Heart left ventricle (tissue), 16 donors: ENCODE data around the gene CAV2. TPM values are rescaled to one million over a fixed set of nuclear protein-coding genes. Genes with fewer than 3 reads are reported as not detected.

Source experiments
- ATAC-seq, 4 donors: fragments of 200-7000 bp; cut with Tn5 transposase; one replicate each; pipeline ENCODE4 v1.9.1; 2020 to 2022; ENCODE audit warnings: moderate library complexity in 4 of 4, mild to moderate bottlenecking in 3 of 4, moderate number of reproducible peaks in 1 of 4
- DNase-seq, 5 donors: peaks; one replicate each; pipeline ENCODE4 v3.0.0-alpha.2; 2020
- H3K27ac ChIP-seq, 12 donors: fragments of 200-600 bp; sonication (generic) in 4 of 12; one replicate each; pipeline versions ENCODE4 v1.5.0 to v1.8.0; 2016 to 2022; ENCODE audit warnings: mild to moderate bottlenecking in 2 of 12
- H3K27me3 ChIP-seq, 9 donors: fragments of 200-600 bp; sonication (generic) in 2 of 9; one replicate each; pipeline versions ENCODE4 v1.5.1 to v1.8.0; 2016 to 2022; ENCODE audit warnings: mild to moderate bottlenecking in 3 of 9
- H3K36me3 ChIP-seq, 9 donors: fragments of 200-600 bp; sonication (generic) in 2 of 9; one replicate each; pipeline versions ENCODE4 v1.5.0 to v1.8.0; 2018 to 2022; ENCODE audit warnings: mild to moderate bottlenecking in 2 of 9
- H3K4me1 ChIP-seq, 12 donors: fragments of 200-600 bp; sonication (generic) in 4 of 12; one replicate each; pipeline versions ENCODE4 v1.5.0 to v1.8.0; 2016 to 2022; ENCODE audit warnings: mild to moderate bottlenecking in 3 of 12
- H3K4me3 ChIP-seq, 12 donors: fragments of 200-600 bp; sonication (generic) in 4 of 12; one replicate each; pipeline versions ENCODE4 v1.5.0 to v1.8.0; 2017 to 2022; ENCODE audit warnings: mild to moderate bottlenecking in 9 of 12, moderate library complexity in 4 of 12
- H3K9me3 ChIP-seq, 12 donors: fragments of 200-600 bp; sonication (generic) in 4 of 12; one replicate each; pipeline versions ENCODE4 v1.5.0 to v1.8.0; 2016 to 2022; ENCODE audit warnings: mild to moderate bottlenecking in 1 of 12
- POLR2A ChIP-seq, 2 donors: fragments of 450-650 bp; IDR thresholded peaks; one replicate each; pipeline ENCODE4 v1.6.1; 2017; ENCODE audit warnings: antibody characterized with exemption in 2 of 2, mild to moderate bottlenecking in 2 of 2, moderate library complexity in 2 of 2
- WGBS, 4 donors: extraction: QIAGEN DNeasy Blood & Tissue Kit in 2 of 4; methylation state at CpG; one replicate each; pipeline versions ENCODE4 v1.1.5 to v1.1.7; 2013 to 2018; 5-methylcytosine and 5-hydroxymethylcytosine counted together
- intact Hi-C, 10 donors: fragments of 100-400 bp; cut with DNase I; formaldehyde crosslinking; loops; one replicate each; pipeline versions ENCODE4 v1.11.1 to v1.14.2; 2022
- polyA plus RNA-seq, 2 donors: library from polyadenylated mRNA; stranded (reverse); fragments of 200-250 nt; gene quantifications; one replicate each; pipeline ENCODE4 v1.2.3, GENCODE V29; 2013
- total RNA-seq, 9 donors: library from RNA; depleted of rRNA in 2 of 9; stranded (reverse); fragments of >200 nt in 2 of 9; fragmentation: NEBNext Ultra II Directional in 3 of 9; extraction: Animal tissue kit (Norgen Biotek cat#: 25700) in 3 of 9; gene quantifications; one replicate each; pipeline versions ENCODE4 v1.1.0 to v1.2.4, GENCODE V29; 2016 to 2023
- TF ChIP-seq, protein P1 (sequence below), 12 donors: fragments of 200-600 bp; sonication (generic) in 4 of 12; IDR thresholded peaks; one replicate each; pipeline versions ENCODE4 v1.5.0 to v1.8.0; 2018 to 2022; ENCODE audit warnings: antibody characterized with exemption in 12 of 12, mild to moderate bottlenecking in 5 of 12
- donor health status: ischemic (EF 13 %, LVEDD 7.1; RV severe dilation, severe dysfunction).
- donor health status: healthy with polysubstance abuse.
- donor health status: DM: no; HTN: yes; CAD: no.
- donor health status: DM: no; HTN: no; CAD: no.
- donor health status: ischemic (EF 25% LVEDD 6.9; RV normal size, moderate dysfunction).
- donor health status: ischemic (EF 25% LVEDD 5.7; RV mildly dilated, moderate dysfunction).
- donor health status: healthy.
- donor health status: DM: yes; HTN: yes; CAD: no.
- donor health status: ischemic (EF 35%, LVEDD 5.7; RV mildly dilated, moderate dysfunction).
- donor health status: nonischemic (EF 11% LVEDD 7.7; RV severe dilation, severe dysfunction).
- donor health status: DM: yes; HTN: yes; CAD: no.
- donor health status: PGD.
- donor health status: ischemic (EF 29% LVEDD 5.4; RV normal size, mild dysfunction).
- donor health status: nonischemic (EF 23%, LVEDD 6.1; RV moderate dilation, normal function).

The CAV2 gene
- total and polyA plus RNA-seq, 11 donors: 66.3 to 345 (median 236) TPM

DNA sequence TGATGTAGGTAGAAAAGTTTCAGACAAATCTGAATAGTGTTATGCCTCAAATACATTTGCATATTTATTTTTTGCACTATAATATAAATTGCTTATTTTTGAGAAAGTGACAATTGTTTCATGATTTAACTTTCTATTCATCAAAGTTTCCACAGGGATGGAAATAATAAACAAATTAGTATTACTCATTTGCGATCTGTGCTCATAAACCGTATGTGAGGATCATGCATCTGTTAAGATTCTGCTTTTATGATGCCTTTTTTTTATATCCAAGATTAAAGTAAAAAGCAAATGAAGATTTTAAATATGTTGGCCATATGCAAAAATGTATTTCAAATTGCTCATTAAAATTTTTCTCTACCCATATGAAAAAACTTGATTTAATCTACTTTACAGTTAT, 45.2 kb upstream of the CAV2 start:
- 98 to 99% (median 99%) methylated on average over 2 of the region's 2 CpGs for WGBS, 4 donors
- Histone ChIP-seq H3K27ac (no peak overlapping the region), H3K27me3 (no peaks in the 10 kb centered on the region), H3K4me3 (no peak overlapping the region), H3K4me1 (peaks cover 0 to 19% (median 8%) of the 10 kb centered on the region in 12 donors), H3K9me3 (no peaks in the 10 kb centered on the region), H3K36me3 (no peaks in the 10 kb centered on the region)
- DNase-seq: no peak
- intact Hi-C loops: loop anchor here in 2 of 10 donors (5.0 kb wide), 2 partner anchors 43 to 97 kb away; partner anchors contain the start of gene CAV2 (in 1 of the 2)
- no peak for ATAC-seq
- TF ChIP-seq POLR2A (IDR thresholded peaks at IDR 0.05): no peak

DNA sequence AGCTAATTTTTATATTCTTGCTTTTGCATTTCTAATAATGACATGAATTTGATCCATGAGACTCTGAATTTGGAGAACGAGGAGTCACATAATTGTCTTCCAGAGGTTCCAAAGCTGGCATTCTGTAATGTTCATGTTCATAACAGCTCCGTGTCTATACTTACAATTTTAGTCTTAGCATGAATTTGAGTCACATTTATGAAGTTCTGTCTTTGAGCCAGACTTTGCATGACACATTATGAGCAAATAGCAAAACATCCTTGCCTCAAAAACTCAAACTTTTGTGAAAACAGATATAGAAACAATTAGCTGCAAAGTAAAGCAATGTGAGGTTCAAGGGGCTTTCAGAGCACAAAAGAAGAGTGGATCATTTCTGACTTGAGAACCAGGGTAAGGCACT, 44.5 kb upstream of the CAV2 start:
- H3K27me3 ChIP-seq: no peaks in the 10 kb centered on the region
- intact Hi-C loops: no loop called here
- no peak for DNase-seq
- H3K4me3 ChIP-seq: no peak overlapping the region
- TF ChIP-seq, protein P1, sequence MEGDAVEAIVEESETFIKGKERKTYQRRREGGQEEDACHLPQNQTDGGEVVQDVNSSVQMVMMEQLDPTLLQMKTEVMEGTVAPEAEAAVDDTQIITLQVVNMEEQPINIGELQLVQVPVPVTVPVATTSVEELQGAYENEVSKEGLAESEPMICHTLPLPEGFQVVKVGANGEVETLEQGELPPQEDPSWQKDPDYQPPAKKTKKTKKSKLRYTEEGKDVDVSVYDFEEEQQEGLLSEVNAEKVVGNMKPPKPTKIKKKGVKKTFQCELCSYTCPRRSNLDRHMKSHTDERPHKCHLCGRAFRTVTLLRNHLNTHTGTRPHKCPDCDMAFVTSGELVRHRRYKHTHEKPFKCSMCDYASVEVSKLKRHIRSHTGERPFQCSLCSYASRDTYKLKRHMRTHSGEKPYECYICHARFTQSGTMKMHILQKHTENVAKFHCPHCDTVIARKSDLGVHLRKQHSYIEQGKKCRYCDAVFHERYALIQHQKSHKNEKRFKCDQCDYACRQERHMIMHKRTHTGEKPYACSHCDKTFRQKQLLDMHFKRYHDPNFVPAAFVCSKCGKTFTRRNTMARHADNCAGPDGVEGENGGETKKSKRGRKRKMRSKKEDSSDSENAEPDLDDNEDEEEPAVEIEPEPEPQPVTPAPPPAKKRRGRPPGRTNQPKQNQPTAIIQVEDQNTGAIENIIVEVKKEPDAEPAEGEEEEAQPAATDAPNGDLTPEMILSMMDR (IDR thresholded peaks at IDR 0.05): no peak
- no peak for TF ChIP-seq POLR2A (IDR thresholded peaks at IDR 0.05)
- no peak for ATAC-seq
- no peaks in the 10 kb centered on the region for H3K36me3 ChIP-seq
- H3K27ac ChIP-seq: no peak overlapping the region
- peaks cover 0 to 15% (median 4%) of the 10 kb centered on the region in 12 donors for H3K4me1 ChIP-seq
- WGBS, 4 donors: 80 to 90% (median 84%) methylated on average over 2 of the region's 2 CpGs
- H3K9me3 ChIP-seq: no peaks in the 10 kb centered on the region

DNA sequence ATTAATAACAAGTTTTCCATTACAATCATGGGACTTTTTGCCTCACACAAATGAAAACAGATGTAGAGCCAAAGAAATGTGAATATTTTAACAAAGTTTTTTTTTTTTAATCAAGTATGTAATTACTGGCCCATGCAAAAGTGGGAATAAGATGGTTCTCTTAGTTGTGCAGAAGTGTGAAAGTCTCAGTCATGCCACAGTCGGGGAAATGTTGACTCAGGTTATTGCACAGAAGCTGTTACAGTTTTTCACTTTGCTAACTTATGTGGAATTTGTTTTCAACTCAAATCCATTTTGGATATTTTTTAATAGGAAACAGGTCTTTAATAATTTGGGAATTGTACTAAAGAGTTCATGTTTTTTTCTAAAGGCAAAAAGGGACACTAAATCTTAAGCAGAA, 44.0 kb upstream of the CAV2 start:
- Histone ChIP-seq H3K36me3 (no peaks in the 10 kb centered on the region), H3K27ac (no peak overlapping the region), H3K9me3 (no peaks in the 10 kb centered on the region), H3K4me1 (peaks cover 0 to 11% (median 2%) of the 10 kb centered on the region in 12 donors), H3K4me3 (no peak overlapping the region), H3K27me3 (no peaks in the 10 kb centered on the region)
- intact Hi-C loops: no loop called here
- no peak for TF ChIP-seq POLR2A (IDR thresholded peaks at IDR 0.05)
- TF ChIP-seq, protein P1 (IDR thresholded peaks at IDR 0.05): no peak
- 79 to 95% (median 91%) methylated on average over 1 of the region's 1 CpG for WGBS, 4 donors
- no peak for ATAC-seq
- no peak for DNase-seq

DNA sequence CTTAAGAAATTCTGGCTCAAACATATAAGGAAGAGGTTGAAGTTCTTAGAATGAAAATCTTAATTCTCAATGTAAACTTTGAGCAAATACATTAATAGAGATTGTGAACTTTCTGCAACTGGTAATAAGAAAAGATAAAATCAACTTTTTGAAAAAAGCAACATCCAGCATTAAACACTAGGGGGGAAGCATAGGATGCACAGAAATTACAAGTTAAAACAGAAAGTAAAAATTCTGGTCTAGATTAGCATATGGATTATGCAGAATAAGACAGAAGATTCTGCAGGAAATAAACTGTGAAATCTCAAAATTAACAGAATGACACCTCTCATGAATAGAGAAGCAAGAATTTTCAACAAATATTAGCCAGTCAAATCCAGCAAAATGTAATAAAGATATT, 38.0 kb upstream of the CAV2 start:
- DNase-seq: no peak

More for the DNA sequence above, 38.0 kb upstream of the CAV2 start:
- intact Hi-C loops: no loop called here
- no peaks in the 10 kb centered on the region for H3K27me3 ChIP-seq
- no peaks in the 10 kb centered on the region for H3K9me3 ChIP-seq
- peaks cover 0 to 19% (median 7%) of the 10 kb centered on the region in 12 donors for H3K4me1 ChIP-seq
- no peaks in the 10 kb centered on the region for H3K36me3 ChIP-seq
- H3K4me3 ChIP-seq: no peak overlapping the region
- ATAC-seq: no peak
- no peak overlapping the region for H3K27ac ChIP-seq
- no peak for TF ChIP-seq POLR2A (IDR thresholded peaks at IDR 0.05)
- TF ChIP-seq, protein P1 (IDR thresholded peaks at IDR 0.05): no peak
